Breast epithelium (tissue), 4 donors: ENCODE results near the gene XYLT1. TPM values are rescaled to one million over a fixed set of nuclear protein-coding genes. Genes with fewer than 3 reads are reported as not detected.

Experiments used
- DNase-seq, 2 donors: peaks; one replicate each; pipeline ENCODE4 v3.0.0-alpha.2; 2019; ENCODE audit warnings: low spot score in 2 of 2
- H3K27ac ChIP-seq, 2 donors: fragments of 200-600 bp; sonication (generic) in 1 of 2; one replicate each; pipeline ENCODE4 v1.5.1; 2016 to 2019; ENCODE audit warnings: mild to moderate bottlenecking in 1 of 2
- H3K27me3 ChIP-seq, 2 donors: fragments of 200-600 bp; sonication (generic) in 1 of 2; one replicate each; pipeline versions ENCODE4 v1.5.1 to v1.6.0; 2017 to 2019; ENCODE audit warnings: control low read depth in 1 of 2, mild to moderate bottlenecking in 1 of 2
- H3K36me3 ChIP-seq: fragments of 200-600 bp; one replicate; pipeline ENCODE4 v1.5.1; 2019
- H3K4me1 ChIP-seq, 2 donors: fragments of 200-600 bp; sonication (generic); one replicate each; pipeline ENCODE4 v1.5.1; 2016 to 2019; ENCODE audit warnings: control low read depth in 1 of 2
- H3K4me3 ChIP-seq, 3 donors: fragments of 200-600 bp; sonication (generic); 1 replicate in 2 of 3; 2 replicates in 1 of 3; pipeline ENCODE4 v1.5.1; 2016 to 2019; ENCODE audit warnings: mild to moderate bottlenecking in 3 of 3, moderate library complexity in 2 of 3
- H3K9me3 ChIP-seq, 2 donors: fragments of 200-600 bp; sonication (generic) in 1 of 2; one replicate each; pipeline ENCODE4 v1.5.1; 2016 to 2019; ENCODE audit warnings: control low read depth in 1 of 2
- CTCF ChIP-seq, 3 donors: fragments of 450-650 bp; IDR thresholded peaks; one replicate each; pipeline ENCODE4 v1.5.1; 2016 to 2017; ENCODE audit warnings: antibody characterized with exemption in 3 of 3, mild to moderate bottlenecking in 3 of 3, moderate library complexity in 3 of 3
- POLR2A ChIP-seq: fragments of 450-650 bp; IDR thresholded peaks from one replicate; pipeline ENCODE4 v1.6.1; 2016; ENCODE audit warnings: antibody characterized with exemption, mild to moderate bottlenecking, moderate library complexity
- POLR2AphosphoS5 ChIP-seq, 3 donors: sonication (generic); formaldehyde crosslinking; IDR thresholded peaks; one replicate each; pipeline ENCODE4 v1.6.1; 2017; ENCODE audit warnings: antibody characterized with exemption in 3 of 3
- intact Hi-C: fragments of 100-400 bp; cut with DNase I; formaldehyde crosslinking; loops from one replicate; pipeline ENCODE4 v1.15.1; 2023; ENCODE audit warnings: low total_unique reads
- total RNA-seq, 3 donors: library from RNA; depleted of rRNA; stranded (reverse); fragments of >200 nt; gene quantifications; one replicate each; pipeline ENCODE4 v1.1.0, GENCODE V29; 2016

Gene XYLT1
- total RNA-seq, 3 donors from 2014 or later: 11.9 to 32.8 (median 13.8) TPM

- H3K9me3 ChIP-seq: no peaks in the 10 kb centered on the region
- TF ChIP-seq CTCF (IDR thresholded peaks at IDR 0.05) (no peak), POLR2AphosphoS5 (IDR thresholded peaks at IDR 0.05) (no peak), POLR2A (no peak)
- DNase-seq: no peak
- no peak overlapping the region for H3K4me3 ChIP-seq
- H3K27me3 ChIP-seq: no peaks in the 10 kb centered on the region
- intact Hi-C loops: no loop called here
- H3K27ac ChIP-seq: no peak overlapping the region
- no peaks in the 10 kb centered on the region for H3K4me1 ChIP-seq
- H3K36me3 ChIP-seq: no peaks in the 10 kb centered on the region
These were observed 398.7 kb downstream of the XYLT1 start for GRCh38 chr16:17072104-17072503.

GRCh38 chr16:17070882-17071592, 399.7 kb downstream of the XYLT1 start:
- Histone ChIP-seq H3K36me3 (no peaks in the 10 kb centered on the region), H3K27me3 (no peaks in the 10 kb centered on the region), H3K27ac (peak overlapping the region; percentile 68 to 73), H3K4me3 (peak overlapping the region in 2 of 3 donors; percentile 16 to 50), H3K4me1 (no peaks in the 10 kb centered on the region), H3K9me3 (no peaks in the 10 kb centered on the region)
- intact Hi-C loops: no loop called here
- TF ChIP-seq POLR2AphosphoS5 (IDR thresholded peaks at IDR 0.05): no peak
- no peak for TF ChIP-seq CTCF (IDR thresholded peaks at IDR 0.05)
- TF ChIP-seq POLR2A: no peak
- peak in 1 of 2 donors; percentile 82 for DNase-seq

GRCh38 chr16:17069681-17070080, 401.1 kb downstream of the XYLT1 start:
- intact Hi-C loops: no loop called here
- H3K27ac ChIP-seq: peak overlapping the region in 1 of 2 donors; percentile 11
- H3K9me3 ChIP-seq: no peaks in the 10 kb centered on the region
- TF ChIP-seq POLR2A (no peak), POLR2AphosphoS5 (IDR thresholded peaks at IDR 0.05) (no peak)
- no peak overlapping the region for H3K4me3 ChIP-seq
- DNase-seq: no peak
- no peaks in the 10 kb centered on the region for H3K4me1 ChIP-seq
- no peaks in the 10 kb centered on the region for H3K27me3 ChIP-seq
- H3K36me3 ChIP-seq: no peaks in the 10 kb centered on the region

- intact Hi-C loops: no loop called here
- Histone ChIP-seq H3K4me3 (no peak overlapping the region), H3K27me3 (no peaks in the 10 kb centered on the region), H3K9me3 (no peaks in the 10 kb centered on the region), H3K27ac (no peak overlapping the region), H3K4me1 (no peaks in the 10 kb centered on the region), H3K36me3 (no peaks in the 10 kb centered on the region)
- no peak for DNase-seq
- TF ChIP-seq POLR2AphosphoS5 (IDR thresholded peaks at IDR 0.05) (no peak), POLR2A (no peak), CTCF (IDR thresholded peaks at IDR 0.05) (no peak)
These were observed 402.2 kb downstream of the XYLT1 start for GRCh38 chr16:17068524-17068923.

- H3K36me3 ChIP-seq: no peaks in the 10 kb centered on the region
- TF ChIP-seq POLR2A: no peak
- no peak for TF ChIP-seq POLR2AphosphoS5 (IDR thresholded peaks at IDR 0.05)
- no peak for TF ChIP-seq CTCF (IDR thresholded peaks at IDR 0.05)
- no peak overlapping the region for H3K4me3 ChIP-seq
- H3K4me1 ChIP-seq: no peaks in the 10 kb centered on the region
- H3K27me3 ChIP-seq: no peaks in the 10 kb centered on the region
- H3K9me3 ChIP-seq: no peaks in the 10 kb centered on the region
- no peak overlapping the region for H3K27ac ChIP-seq
- intact Hi-C loops: no loop called here
- DNase-seq: no peak
These were observed 402.9 kb downstream of the XYLT1 start for GRCh38 chr16:17067882-17068281.
